Endothelial cell of umbilical vein (primary cell): Measurements from ENCODE around the gene ANO6. TPM values are rescaled to one million over a fixed set of nuclear protein-coding genes. Genes with fewer than 3 reads are reported as not detected.

ENCODE experiments used
- BruUV-seq: library from RNA; stranded (reverse); fragments of 400-500 nt; replicated peaks from 2 replicates; lab custom pipeline; 2021; lab: Mats Ljungman, UMichigan
- CTCF ChIA-PET: fragments of 300-600, 350-600 bp; sonication (Branson Sonifier 250); formaldehyde crosslinking; loops from one replicate; lab custom pipeline; 2021; ENCODE audit warnings: antibody characterized with exemption, inconsistent platforms; lab: Charles Lee
- POLR2A ChIA-PET: fragments of 300-600, 350-600 bp; sonication (Branson Sonifier 250); formaldehyde crosslinking; loops from one replicate; lab custom pipeline; 2021; ENCODE audit warnings: antibody characterized with exemption, inconsistent platforms; lab: Charles Lee
- DNase-seq: peaks from one replicate; pipeline ENCODE4 v3.0.0-alpha.2; 2011; ENCODE audit warnings: low read depth, low spot score
- FAIRE-seq: peaks from 2 replicates; lab custom pipeline; 2011; peaks lifted over from hg19 to GRCh38; lab: Jason Lieb, UNC
- H2AFZ ChIP-seq: 2 replicates; pipeline ENCODE4 v1.6.0; 2012; ENCODE audit warnings: low read depth, low read length, control low read depth, inconsistent platforms
- H3K27ac ChIP-seq: 2 replicates; pipeline ENCODE4 v1.5.1; 2011; ENCODE audit warnings: low read depth, mild to moderate bottlenecking, control low read depth, low read length, moderate library complexity; ENCODE audit not compliant: insufficient read depth
- H3K27me3 ChIP-seq, 2 experiments: 2 replicates each; pipeline versions ENCODE4 v1.6.0 to v1.6.1; 2011; ENCODE audit warnings: low read length in 2 of 2, mixed read lengths in 1 of 2; ENCODE audit not compliant: control insufficient read depth in 2 of 2, insufficient read depth in 2 of 2
- H3K36me3 ChIP-seq, 2 experiments: 2 replicates in 1 of 2; 3 replicates in 1 of 2; pipeline ENCODE4 v1.5.1; 2011; ENCODE audit warnings: low read length in 2 of 2, mild to moderate bottlenecking in 1 of 2, moderate library complexity in 1 of 2; ENCODE audit not compliant: control insufficient read depth in 2 of 2, insufficient read depth in 2 of 2; ENCODE audit errors: extremely low read depth in 1 of 2
- H3K4me1 ChIP-seq: 3 replicates; pipeline ENCODE4 v1.5.1; 2011; ENCODE audit warnings: mild to moderate bottlenecking, low read length; ENCODE audit not compliant: control insufficient read depth, insufficient read depth; ENCODE audit errors: extremely low read depth
- H3K4me2 ChIP-seq: 2 replicates; pipeline ENCODE4 v1.6.1; 2011; ENCODE audit warnings: low read length, control low read depth, mixed read lengths; ENCODE audit not compliant: insufficient read depth
- H3K4me3 ChIP-seq, 3 experiments: fragments of 200-600 bp in 1 of 3; sonication (generic), shearing (Covaris generic) in 1 of 3; replicated peaks in 1 of 3; 2 replicates each; pipeline ENCODE4 v1.5.1; 2011 to 2016; ENCODE audit warnings: control low read depth in 3 of 3, low read length in 3 of 3, mild to moderate bottlenecking in 2 of 3, inconsistent platforms in 1 of 3, low read depth in 1 of 3, moderate library complexity in 1 of 3; ENCODE audit not compliant: insufficient read depth in 1 of 3
- H3K79me2 ChIP-seq: 2 replicates; pipeline ENCODE4 v1.6.0; 2012; ENCODE audit warnings: low read length, inconsistent platforms; ENCODE audit not compliant: control insufficient read depth, insufficient read depth
- H3K9ac ChIP-seq: replicated peaks from 2 replicates; pipeline ENCODE3; 2011; ENCODE audit warnings: low read length, control low read depth; ENCODE audit not compliant: insufficient read depth; ENCODE audit errors: extremely low read depth
- H3K9me1 ChIP-seq: replicated peaks from 3 replicates; pipeline ENCODE4 v1.6.0; 2011; ENCODE audit warnings: mild to moderate bottlenecking, low read length; ENCODE audit not compliant: control insufficient read depth, insufficient read depth; ENCODE audit errors: extremely low read depth
- H3K9me3 ChIP-seq: replicated peaks from 2 replicates; pipeline ENCODE4 v1.5.1; 2012; ENCODE audit warnings: low read length, inconsistent platforms; ENCODE audit not compliant: control insufficient read depth, insufficient read depth
- H4K20me1 ChIP-seq: replicated peaks from 2 replicates; pipeline ENCODE3; 2011; ENCODE audit warnings: mild to moderate bottlenecking, low read length; ENCODE audit not compliant: control insufficient read depth, insufficient read depth; ENCODE audit errors: extremely low read depth
- FOS ChIP-seq: IDR thresholded peaks from 2 replicates; pipeline ENCODE4 v1.6.1; 2011; ENCODE audit warnings: mild to moderate bottlenecking, low read length, moderate library complexity, borderline replicate concordance; ENCODE audit not compliant: insufficient read depth
- GATA2 ChIP-seq: IDR thresholded peaks from 2 replicates; pipeline ENCODE4 v1.7.0; 2011; ENCODE audit warnings: low read depth, mild to moderate bottlenecking, moderate library complexity, mixed read lengths, low read length; ENCODE audit not compliant: insufficient read length, insufficient read depth
- POLR2AphosphoS5 ChIP-seq: IDR thresholded peaks from 2 replicates; pipeline ENCODE4 v1.6.1; 2012; ENCODE audit warnings: low read depth, mild to moderate bottlenecking, control low read depth, low read length, moderate library complexity; ENCODE audit not compliant: insufficient read depth
- dilution Hi-C: fragments of 300-500 bp; cut with MboI; formaldehyde crosslinking; loops from one replicate; pipeline ENCODE4 v1.15.0; 2019; ENCODE audit warnings: low sequenced_read_pairs; ENCODE audit not compliant: extremely low pct_ligation_motif_present
- intact Hi-C: fragments of 100-400 bp; cut with micrococcal nuclease; formaldehyde crosslinking; loops from one replicate; pipeline ENCODE4 v1.10.0; 2022
- polyA plus RNA-seq, 4 experiments: library from polyadenylated mRNA; depleted of rRNA in 3 of 4; stranded (reverse) in 3 of 4; unstranded in 1 of 4; fragments of >200 nt; gene quantifications; 2 replicates each; pipeline versions ENCODE4 v1.2.1 to v1.2.3, GENCODE V29; 2011 to 2012; ENCODE audit warnings: missing spikeins in 1 of 4
- total RNA-seq: library from RNA; stranded (reverse); gene quantifications from 2 replicates; pipeline ENCODE4 v1.2.3, GENCODE V29; 2021
- TF ChIP-seq, protein P1 (sequence below), 2 donors: IDR thresholded peaks; 1 replicate in 1 of 2; 2 replicates in 1 of 2; pipeline ENCODE4 v1.5.1; 2011; ENCODE audit warnings: low read length in 2 of 2, mild to moderate bottlenecking in 2 of 2, moderate library complexity in 2 of 2, control low read depth in 1 of 2, inconsistent platforms in 1 of 2, low read depth in 1 of 2; ENCODE audit not compliant: insufficient read depth in 1 of 2; ENCODE audit errors: extremely low read depth in 1 of 2
- TF ChIP-seq, protein P2 (sequence below): IDR thresholded peaks from 2 replicates; pipeline ENCODE4 v1.6.1; 2011; ENCODE audit not compliant: insufficient read depth, insufficient read length

ANO6 gene
- total and polyA plus RNA-seq, 2 donors (not counting 3 experiments of a cell fraction or from before 2014, with no cell fraction given), result 21.3 to 67.6 TPM

GRCh38 chr12:45223868-45224267 lies 8.0 kb downstream of the ANO6 start:
- no peak overlapping the region for H3K4me3 ChIP-seq
- H3K27me3 ChIP-seq, result no peaks in the 10 kb centered on the region
- no peaks in the 10 kb centered on the region for H3K4me1 ChIP-seq
- H4K20me1 ChIP-seq, result peaks cover 2% of the 10 kb centered on the region
- intact Hi-C loops (no loop called here), dilution Hi-C loops (no loop called here)
- FAIRE-seq (no peak), DNase-seq (no peak)
- H3K36me3 ChIP-seq, result no peaks in the 10 kb centered on the region
- no peaks in the 10 kb centered on the region for H3K9me3 ChIP-seq
- no TSS peak for BruUV-seq
- POLR2A ChIA-PET, result no interaction called here
- no peak overlapping the region for H3K4me2 ChIP-seq
- H3K27ac ChIP-seq, result no peak overlapping the region
- CTCF ChIA-PET, result interaction anchor here (0.8 kb wide), 1 partner anchor 11 kb away, joined by 3 read pairs; no protein-coding TSS in a partner anchor
- TF ChIP-seq POLR2AphosphoS5 (no peak), GATA2 (no peak), FOS (no peak)
- TF ChIP-seq, protein P1, sequence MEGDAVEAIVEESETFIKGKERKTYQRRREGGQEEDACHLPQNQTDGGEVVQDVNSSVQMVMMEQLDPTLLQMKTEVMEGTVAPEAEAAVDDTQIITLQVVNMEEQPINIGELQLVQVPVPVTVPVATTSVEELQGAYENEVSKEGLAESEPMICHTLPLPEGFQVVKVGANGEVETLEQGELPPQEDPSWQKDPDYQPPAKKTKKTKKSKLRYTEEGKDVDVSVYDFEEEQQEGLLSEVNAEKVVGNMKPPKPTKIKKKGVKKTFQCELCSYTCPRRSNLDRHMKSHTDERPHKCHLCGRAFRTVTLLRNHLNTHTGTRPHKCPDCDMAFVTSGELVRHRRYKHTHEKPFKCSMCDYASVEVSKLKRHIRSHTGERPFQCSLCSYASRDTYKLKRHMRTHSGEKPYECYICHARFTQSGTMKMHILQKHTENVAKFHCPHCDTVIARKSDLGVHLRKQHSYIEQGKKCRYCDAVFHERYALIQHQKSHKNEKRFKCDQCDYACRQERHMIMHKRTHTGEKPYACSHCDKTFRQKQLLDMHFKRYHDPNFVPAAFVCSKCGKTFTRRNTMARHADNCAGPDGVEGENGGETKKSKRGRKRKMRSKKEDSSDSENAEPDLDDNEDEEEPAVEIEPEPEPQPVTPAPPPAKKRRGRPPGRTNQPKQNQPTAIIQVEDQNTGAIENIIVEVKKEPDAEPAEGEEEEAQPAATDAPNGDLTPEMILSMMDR (IDR thresholded peaks at IDR 0.05; ENCODE audit: extremely low read depth in 1 of 2, insufficient read depth in 1 of 2, low read depth in 1 of 2, low read length in 2 of 2), result no peak
- TF ChIP-seq, protein P2, sequence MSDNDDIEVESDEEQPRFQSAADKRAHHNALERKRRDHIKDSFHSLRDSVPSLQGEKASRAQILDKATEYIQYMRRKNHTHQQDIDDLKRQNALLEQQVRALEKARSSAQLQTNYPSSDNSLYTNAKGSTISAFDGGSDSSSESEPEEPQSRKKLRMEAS, result no peak
- no peak overlapping the region for H3K9ac ChIP-seq
- peaks cover 89% of the 10 kb centered on the region for H3K79me2 ChIP-seq
- no peak overlapping the region for H2AFZ ChIP-seq
- H3K9me1 ChIP-seq, result no peaks in the 10 kb centered on the region
